NCI-H345 (cell line): Measurements from ENCODE around the gene HABP4.
A peak's percentile ranks its signal among the peaks of the same experiment; 100 is the strongest.

ENCODE experiments used
- DNase-seq: peaks from one replicate; lab custom pipeline; 2025; lab: John Stamatoyannopoulos, UW

Gene HABP4

GRCh38 chr9:96523374-96523773, 73.4 kb downstream of the HABP4 start:
- DNase-seq = no peak

- DNase-seq = peak; percentile 1
Measured at GRCh38 chr9:96524045-96524444, 74.1 kb downstream of the HABP4 start.

DNA sequence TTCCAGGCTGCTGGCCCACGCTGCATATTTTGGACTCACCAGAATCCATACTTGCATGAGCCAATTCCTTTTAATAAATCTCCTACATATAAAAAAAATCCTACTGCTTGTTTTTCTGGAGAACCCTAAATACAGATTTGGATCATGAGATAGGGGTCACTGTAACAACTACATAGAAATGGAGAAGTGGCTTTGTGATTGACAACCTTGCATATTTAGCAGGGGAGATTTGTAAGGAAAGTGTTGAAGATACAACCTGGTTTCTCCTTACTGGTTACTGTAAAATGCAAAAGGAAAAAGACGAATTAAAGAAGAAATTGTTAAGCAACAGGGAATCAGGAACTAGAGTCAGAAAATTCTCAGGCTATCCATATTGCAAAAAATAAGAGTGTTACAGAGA, 74.8 kb downstream of the HABP4 start:
- no peak for DNase-seq

GRCh38 chr9:96532173-96532572, 82.2 kb downstream of the HABP4 start:
- no peak for DNase-seq

DNA sequence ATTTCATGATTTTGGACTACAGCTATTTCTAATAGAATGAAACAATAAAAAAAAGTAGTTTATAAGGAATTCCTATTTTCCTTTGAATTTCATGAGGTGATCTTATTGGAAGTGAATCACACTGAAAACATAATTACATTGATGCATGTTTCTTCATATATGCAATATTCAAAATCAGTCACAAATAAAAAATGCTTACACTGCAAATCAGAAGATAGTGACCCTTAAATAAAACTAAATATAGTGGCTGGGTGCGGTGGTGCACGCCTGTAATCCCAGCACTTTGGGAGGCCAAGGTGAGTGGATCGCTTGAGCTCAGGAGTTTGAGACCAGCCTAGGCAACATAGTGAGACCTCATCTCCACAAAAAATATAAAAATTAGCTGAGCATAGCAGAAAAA, 90.1 kb downstream of the HABP4 start:
- DNase-seq = no peak
